Jurkat, Clone E6-1 (cell line): ENCODE measurements around the gene P3H1.

Source experiments
- DNase-seq: peaks from one replicate; pipeline ENCODE4 v3.0.0-alpha.2; 2011; ENCODE audit warnings: low read depth, low spot score
- H3K4me3 ChIP-seq: 2 replicates; pipeline ENCODE4 v1.5.1; 2011; ENCODE audit warnings: mild to moderate bottlenecking, low read length, control low read depth, moderate library complexity

The P3H1 gene

GRCh38 chr1:42698081-42698813 is 68.6 kb downstream of the P3H1 start:
- no peak for DNase-seq
- no peak overlapping the region for H3K4me3 ChIP-seq
